H1 (cell line): ENCODE data around the gene MSI2.

Experiments
- CBX8 ChIP-seq: fragments of 300-800, 300-1000 bp; sonication (generic); IDR thresholded peaks from 2 replicates; pipeline ENCODE4 v1.7.1; 2016; ENCODE audit warnings: low read depth, low read length, borderline replicate concordance
- EZH2 ChIP-seq: fragments of 200-600 bp; sonication (generic); IDR thresholded peaks from 2 replicates; pipeline ENCODE4 v1.7.1; 2012; ENCODE audit warnings: low read depth, mild to moderate bottlenecking, moderate library complexity, low read length, inconsistent platforms; ENCODE audit not compliant: severe bottlenecking
- GTF2F1 ChIP-seq: IDR thresholded peaks from 2 replicates; pipeline ENCODE4 v1.6.1; 2012; ENCODE audit warnings: low read depth, low read length, improper control_type of control experiment, borderline replicate concordance
- KDM1A ChIP-seq: fragments of 200-600, 300-600 bp; sonication (generic); IDR thresholded peaks from 2 replicates; pipeline ENCODE4 v1.7.1; 2016; ENCODE audit warnings: mild to moderate bottlenecking, low read length, borderline replicate concordance
- POLR2AphosphoS5 ChIP-seq: IDR thresholded peaks from 2 replicates; pipeline ENCODE4 v1.6.1; 2011; ENCODE audit warnings: low read depth, low read length
- USF2 ChIP-seq: IDR thresholded peaks from 2 replicates; pipeline ENCODE4 v1.6.1; 2011; ENCODE audit warnings: low read length, improper control_type of control experiment
- TF ChIP-seq, protein P1 (sequence below), 3 experiments: IDR thresholded peaks; 1 replicate in 2 of 3; 2 replicates in 1 of 3; pipeline versions ENCODE4 v1.5.1 to v1.6.1; 2011; ENCODE audit warnings: low read length in 3 of 3, mild to moderate bottlenecking in 3 of 3, inconsistent platforms in 2 of 3, low read depth in 1 of 3, moderate library complexity in 1 of 3; ENCODE audit not compliant: insufficient read depth in 1 of 3; ENCODE audit errors: control extremely low read depth in 1 of 3

- TF ChIP-seq, protein P1, sequence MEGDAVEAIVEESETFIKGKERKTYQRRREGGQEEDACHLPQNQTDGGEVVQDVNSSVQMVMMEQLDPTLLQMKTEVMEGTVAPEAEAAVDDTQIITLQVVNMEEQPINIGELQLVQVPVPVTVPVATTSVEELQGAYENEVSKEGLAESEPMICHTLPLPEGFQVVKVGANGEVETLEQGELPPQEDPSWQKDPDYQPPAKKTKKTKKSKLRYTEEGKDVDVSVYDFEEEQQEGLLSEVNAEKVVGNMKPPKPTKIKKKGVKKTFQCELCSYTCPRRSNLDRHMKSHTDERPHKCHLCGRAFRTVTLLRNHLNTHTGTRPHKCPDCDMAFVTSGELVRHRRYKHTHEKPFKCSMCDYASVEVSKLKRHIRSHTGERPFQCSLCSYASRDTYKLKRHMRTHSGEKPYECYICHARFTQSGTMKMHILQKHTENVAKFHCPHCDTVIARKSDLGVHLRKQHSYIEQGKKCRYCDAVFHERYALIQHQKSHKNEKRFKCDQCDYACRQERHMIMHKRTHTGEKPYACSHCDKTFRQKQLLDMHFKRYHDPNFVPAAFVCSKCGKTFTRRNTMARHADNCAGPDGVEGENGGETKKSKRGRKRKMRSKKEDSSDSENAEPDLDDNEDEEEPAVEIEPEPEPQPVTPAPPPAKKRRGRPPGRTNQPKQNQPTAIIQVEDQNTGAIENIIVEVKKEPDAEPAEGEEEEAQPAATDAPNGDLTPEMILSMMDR (IDR thresholded peaks at IDR 0.05; ENCODE audit: control extremely low read depth in 1 of 3, insufficient read depth in 1 of 3, low read depth in 1 of 3, low read length in 3 of 3) = no peak
- TF ChIP-seq EZH2 = no peak
- no peak for TF ChIP-seq POLR2AphosphoS5
- no peak for TF ChIP-seq USF2
- no peak for TF ChIP-seq GTF2F1
- TF ChIP-seq CBX8 = no peak
- no peak for TF ChIP-seq KDM1A
Measured at GRCh38 chr17:57447357-57447989, 191.2 kb downstream of the MSI2 start.
